HEK293 (cell line): ENCODE measurements around the gene UGT1A8.

ENCODE experiments used
- CTCF ChIA-PET: fragments of 350-600 bp; formaldehyde crosslinking; extraction: SDS; loops from one replicate; lab custom pipeline; 2021; ENCODE audit warnings: antibody characterized with exemption; lab: Yijun Ruan, JAX
- POLR2A ChIA-PET: fragments of 300-600 bp; formaldehyde crosslinking; extraction: SDS; loops from one replicate; lab custom pipeline; 2020; ENCODE audit warnings: antibody characterized with exemption, inconsistent platforms; lab: Yijun Ruan, JAX
- H3K27ac ChIP-seq: fragments of 200-500 bp; sonication (Bioruptor generic); 2 replicates; pipeline ENCODE4 v1.5.1; 2014; ENCODE audit warnings: low read depth, low read length, control low read depth, inconsistent platforms; ENCODE audit errors: extremely low read depth
- H3K36me3 ChIP-seq, 2 experiments: fragments of 200-500 bp in 1 of 2; sonication (Bioruptor generic) in 1 of 2; 1 replicate in 1 of 2; 2 replicates in 1 of 2; pipeline ENCODE4 v1.5.1; 2014 to 2017; ENCODE audit warnings: inconsistent platforms in 2 of 2, low read length in 2 of 2; ENCODE audit not compliant: control insufficient read depth in 2 of 2, insufficient read depth in 1 of 2
- H3K4me1 ChIP-seq: fragments of 200-500 bp; sonication (Bioruptor generic); 2 replicates; pipeline ENCODE4 v1.5.1; 2014; ENCODE audit warnings: mild to moderate bottlenecking, low read length, inconsistent platforms; ENCODE audit not compliant: control insufficient read depth, insufficient read depth
- H3K4me3 ChIP-seq: 2 replicates; pipeline ENCODE4 v1.5.1; 2011; ENCODE audit warnings: low read depth, mild to moderate bottlenecking, control low read depth, low read length, moderate library complexity
- H3K9me3 ChIP-seq: fragments of 200-500 bp; sonication (Bioruptor generic); 2 replicates; pipeline ENCODE4 v1.5.1; 2014; ENCODE audit warnings: low read depth, low read length, inconsistent platforms; ENCODE audit not compliant: control insufficient read depth, insufficient read depth
- AEBP2 ChIP-seq: fragments of 450-650 bp; formaldehyde crosslinking; IDR thresholded peaks from 2 replicates; pipeline ENCODE4 v1.5.1; 2016; ENCODE audit warnings: missing biosample characterization, missing genetic modification characterization, borderline replicate concordance
- ELK4 ChIP-seq: IDR thresholded peaks from 2 replicates; pipeline ENCODE4 v1.6.1; 2011; ENCODE audit warnings: mild to moderate bottlenecking, low read depth, low read length, borderline replicate concordance
- FEZF1 ChIP-seq: fragments of 450-650 bp; formaldehyde crosslinking; IDR thresholded peaks from 2 replicates; pipeline ENCODE4 v1.5.1; 2016; ENCODE audit warnings: missing biosample characterization, missing genetic modification characterization
- HOXC10 ChIP-seq: sonication (generic); formaldehyde crosslinking; IDR thresholded peaks from 2 replicates; pipeline ENCODE4 v1.8.1; 2023; ENCODE audit warnings: mild to moderate bottlenecking, missing genetic modification reagents
- SCRT1 ChIP-seq: fragments of 450-650 bp; formaldehyde crosslinking; IDR thresholded peaks from 2 replicates; pipeline ENCODE4 v1.5.1; 2016; ENCODE audit warnings: missing biosample characterization, missing genetic modification characterization, borderline replicate concordance
- ZBTB8A ChIP-seq: fragments of 450-650 bp; formaldehyde crosslinking; IDR thresholded peaks from 2 replicates; pipeline ENCODE4 v1.5.1; 2016; ENCODE audit warnings: missing biosample characterization, missing genetic modification characterization
- ZFP3 ChIP-seq: fragments of 450-650 bp; formaldehyde crosslinking; IDR thresholded peaks from 2 replicates; pipeline ENCODE4 v1.5.1; 2016; ENCODE audit warnings: low read depth, missing biosample characterization, missing genetic modification characterization
- ZIC2 ChIP-seq: fragments of 450-650 bp; formaldehyde crosslinking; IDR thresholded peaks from 2 replicates; pipeline ENCODE4 v1.5.1; 2016; ENCODE audit warnings: missing biosample characterization, missing genetic modification characterization
- ZNF146 ChIP-seq: fragments of 450-650 bp; formaldehyde crosslinking; IDR thresholded peaks from 2 replicates; pipeline ENCODE4 v1.5.1; 2016; ENCODE audit warnings: missing biosample characterization, missing genetic modification characterization
- ZNF155 ChIP-seq: fragments of 450-650 bp; formaldehyde crosslinking; IDR thresholded peaks from 2 replicates; pipeline ENCODE4 v1.5.1; 2016; ENCODE audit warnings: missing biosample characterization, missing genetic modification characterization
- ZNF221 ChIP-seq: fragments of 450-650 bp; formaldehyde crosslinking; IDR thresholded peaks from 2 replicates; pipeline ENCODE4 v1.5.1; 2017; ENCODE audit warnings: missing biosample characterization, missing genetic modification characterization, borderline replicate concordance
- ZNF239 ChIP-seq: fragments of 450-650 bp; formaldehyde crosslinking; IDR thresholded peaks from 2 replicates; pipeline ENCODE4 v1.5.1; 2016; ENCODE audit warnings: missing biosample characterization, missing genetic modification characterization
- ZNF292 ChIP-seq: fragments of 450-650 bp; formaldehyde crosslinking; IDR thresholded peaks from 2 replicates; pipeline ENCODE4 v1.5.1; 2016; ENCODE audit warnings: low read depth, missing biosample characterization, missing genetic modification characterization, borderline replicate concordance
- ZNF350 ChIP-seq: fragments of 450-650 bp; formaldehyde crosslinking; IDR thresholded peaks from 2 replicates; pipeline ENCODE4 v1.5.0; 2017; ENCODE audit warnings: missing biosample characterization, mild to moderate bottlenecking, missing genetic modification characterization
- ZNF394 ChIP-seq: fragments of 450-650 bp; formaldehyde crosslinking; IDR thresholded peaks from 2 replicates; pipeline ENCODE4 v1.5.1; 2016; ENCODE audit warnings: missing biosample characterization, missing genetic modification characterization, mild to moderate bottlenecking, moderate library complexity, borderline replicate concordance
- ZNF404 ChIP-seq: fragments of 450-650 bp; formaldehyde crosslinking; IDR thresholded peaks from 2 replicates; pipeline ENCODE4 v1.5.1; 2017; ENCODE audit warnings: missing biosample characterization, missing genetic modification characterization
- ZNF501 ChIP-seq: fragments of 450-650 bp; formaldehyde crosslinking; IDR thresholded peaks from 2 replicates; pipeline ENCODE4 v1.5.1; 2016; ENCODE audit warnings: missing biosample characterization, missing genetic modification characterization
- ZNF521 ChIP-seq: fragments of 450-650 bp; formaldehyde crosslinking; IDR thresholded peaks from 2 replicates; pipeline ENCODE4 v1.5.1; 2017; ENCODE audit warnings: missing biosample characterization, mild to moderate bottlenecking, missing genetic modification characterization
- ZNF530 ChIP-seq: fragments of 450-650 bp; formaldehyde crosslinking; IDR thresholded peaks from 2 replicates; pipeline ENCODE4 v1.5.1; 2016; ENCODE audit warnings: low read depth, missing biosample characterization, missing genetic modification characterization
- ZNF548 ChIP-seq: fragments of 450-650 bp; formaldehyde crosslinking; IDR thresholded peaks from 2 replicates; pipeline ENCODE4 v1.5.1; 2016; ENCODE audit warnings: missing biosample characterization, missing genetic modification characterization
- ZNF571 ChIP-seq: fragments of 450-650 bp; formaldehyde crosslinking; IDR thresholded peaks from 2 replicates; pipeline ENCODE4 v1.5.0; 2017; ENCODE audit warnings: missing biosample characterization, missing genetic modification characterization
- ZNF621 ChIP-seq: fragments of 450-650 bp; formaldehyde crosslinking; IDR thresholded peaks from 2 replicates; pipeline ENCODE4 v1.5.1; 2017; ENCODE audit warnings: missing biosample characterization, missing genetic modification characterization
- ZNF658 ChIP-seq: fragments of 450-650 bp; formaldehyde crosslinking; IDR thresholded peaks from 2 replicates; pipeline ENCODE4; 2016; ENCODE audit warnings: missing biosample characterization, missing genetic modification characterization
- ZNF747 ChIP-seq: fragments of 450-650 bp; formaldehyde crosslinking; IDR thresholded peaks from 2 replicates; pipeline ENCODE4 v1.5.1; 2016; ENCODE audit warnings: missing biosample characterization, missing genetic modification characterization
- ZNF837 ChIP-seq: fragments of 450-650 bp; formaldehyde crosslinking; IDR thresholded peaks from 2 replicates; pipeline ENCODE4 v1.5.1; 2016; ENCODE audit warnings: missing biosample characterization, missing genetic modification characterization
- ZNF843 ChIP-seq: fragments of 450-650 bp; formaldehyde crosslinking; IDR thresholded peaks from 2 replicates; pipeline ENCODE4 v1.5.1; 2016; ENCODE audit warnings: missing biosample characterization, missing genetic modification characterization
- TF ChIP-seq, protein P1 (sequence below): fragments of 450-650 bp; formaldehyde crosslinking; IDR thresholded peaks from 2 replicates; pipeline ENCODE4 v1.5.1; 2016; ENCODE audit warnings: missing biosample characterization, missing genetic modification characterization
- TF ChIP-seq, protein P2 (sequence below): fragments of 450-650 bp; formaldehyde crosslinking; IDR thresholded peaks from 2 replicates; pipeline ENCODE4 v1.5.1; 2016; ENCODE audit warnings: missing biosample characterization, missing genetic modification characterization
- TF ChIP-seq, protein P3 (sequence below): fragments of 450-650 bp; formaldehyde crosslinking; IDR thresholded peaks from 2 replicates; pipeline ENCODE4 v1.5.1; 2016; ENCODE audit warnings: missing biosample characterization, missing genetic modification characterization

The UGT1A8 gene

DNA sequence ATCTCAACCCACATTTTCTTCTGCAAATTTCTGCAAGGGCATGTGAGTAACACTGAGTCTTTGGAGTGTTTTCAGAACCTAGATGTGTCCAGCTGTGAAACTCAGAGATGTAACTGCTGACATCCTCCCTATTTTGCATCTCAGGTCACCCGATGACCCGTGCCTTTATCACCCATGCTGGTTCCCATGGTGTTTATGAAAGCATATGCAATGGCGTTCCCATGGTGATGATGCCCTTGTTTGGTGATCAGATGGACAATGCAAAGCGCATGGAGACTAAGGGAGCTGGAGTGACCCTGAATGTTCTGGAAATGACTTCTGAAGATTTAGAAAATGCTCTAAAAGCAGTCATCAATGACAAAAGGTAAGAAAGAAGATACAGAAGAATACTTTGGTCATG, 150.6 kb downstream of the UGT1A8 start:
- no peak overlapping the region for H3K27ac ChIP-seq
- no peak overlapping the region for H3K4me3 ChIP-seq
- H3K9me3 ChIP-seq = no peaks in the 10 kb centered on the region
- CTCF ChIA-PET = no interaction called here
- no peaks in the 10 kb centered on the region for H3K4me1 ChIP-seq
- TF ChIP-seq ZNF530 (tag by site-specific recombination) (no peak), ZNF501 (tag by site-specific recombination) (no peak), ZNF571 (tag by site-specific recombination) (no peak), HOXC10 (CRISPR knock-in tag) (no peak), ZNF843 (no peak), AEBP2 (tag by site-specific recombination) (no peak), ZNF658 (no peak), ZNF394 (tag by site-specific recombination) (no peak), ZNF350 (tag by site-specific recombination) (no peak), ZNF548 (no peak), ZNF146 (tag by site-specific recombination) (no peak), ZIC2 (tag by site-specific recombination) (no peak), ZNF837 (no peak), ZBTB8A (tag by site-specific recombination) (no peak), ZNF239 (no peak), ZFP3 (tag by site-specific recombination) (no peak), ZNF521 (tag by site-specific recombination) (no peak), ZNF155 (tag by site-specific recombination) (no peak)
- TF ChIP-seq, protein P1, sequence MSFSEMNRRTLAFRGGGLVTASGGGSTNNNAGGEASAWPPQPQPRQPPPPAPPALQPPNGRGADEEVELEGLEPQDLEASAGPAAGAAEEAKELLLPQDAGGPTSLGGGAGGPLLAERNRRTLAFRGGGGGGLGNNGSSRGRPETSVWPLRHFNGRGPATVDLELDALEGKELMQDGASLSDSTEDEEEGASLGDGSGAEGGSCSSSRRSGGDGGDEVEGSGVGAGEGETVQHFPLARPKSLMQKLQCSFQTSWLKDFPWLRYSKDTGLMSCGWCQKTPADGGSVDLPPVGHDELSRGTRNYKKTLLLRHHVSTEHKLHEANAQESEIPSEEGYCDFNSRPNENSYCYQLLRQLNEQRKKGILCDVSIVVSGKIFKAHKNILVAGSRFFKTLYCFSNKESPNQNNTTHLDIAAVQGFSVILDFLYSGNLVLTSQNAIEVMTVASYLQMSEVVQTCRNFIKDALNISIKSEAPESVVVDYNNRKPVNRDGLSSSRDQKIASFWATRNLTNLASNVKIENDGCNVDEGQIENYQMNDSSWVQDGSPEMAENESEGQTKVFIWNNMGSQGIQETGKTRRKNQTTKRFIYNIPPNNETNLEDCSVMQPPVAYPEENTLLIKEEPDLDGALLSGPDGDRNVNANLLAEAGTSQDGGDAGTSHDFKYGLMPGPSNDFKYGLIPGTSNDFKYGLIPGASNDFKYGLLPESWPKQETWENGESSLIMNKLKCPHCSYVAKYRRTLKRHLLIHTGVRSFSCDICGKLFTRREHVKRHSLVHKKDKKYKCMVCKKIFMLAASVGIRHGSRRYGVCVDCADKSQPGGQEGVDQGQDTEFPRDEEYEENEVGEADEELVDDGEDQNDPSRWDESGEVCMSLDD (tag by site-specific recombination) = no peak
- TF ChIP-seq, protein P2, sequence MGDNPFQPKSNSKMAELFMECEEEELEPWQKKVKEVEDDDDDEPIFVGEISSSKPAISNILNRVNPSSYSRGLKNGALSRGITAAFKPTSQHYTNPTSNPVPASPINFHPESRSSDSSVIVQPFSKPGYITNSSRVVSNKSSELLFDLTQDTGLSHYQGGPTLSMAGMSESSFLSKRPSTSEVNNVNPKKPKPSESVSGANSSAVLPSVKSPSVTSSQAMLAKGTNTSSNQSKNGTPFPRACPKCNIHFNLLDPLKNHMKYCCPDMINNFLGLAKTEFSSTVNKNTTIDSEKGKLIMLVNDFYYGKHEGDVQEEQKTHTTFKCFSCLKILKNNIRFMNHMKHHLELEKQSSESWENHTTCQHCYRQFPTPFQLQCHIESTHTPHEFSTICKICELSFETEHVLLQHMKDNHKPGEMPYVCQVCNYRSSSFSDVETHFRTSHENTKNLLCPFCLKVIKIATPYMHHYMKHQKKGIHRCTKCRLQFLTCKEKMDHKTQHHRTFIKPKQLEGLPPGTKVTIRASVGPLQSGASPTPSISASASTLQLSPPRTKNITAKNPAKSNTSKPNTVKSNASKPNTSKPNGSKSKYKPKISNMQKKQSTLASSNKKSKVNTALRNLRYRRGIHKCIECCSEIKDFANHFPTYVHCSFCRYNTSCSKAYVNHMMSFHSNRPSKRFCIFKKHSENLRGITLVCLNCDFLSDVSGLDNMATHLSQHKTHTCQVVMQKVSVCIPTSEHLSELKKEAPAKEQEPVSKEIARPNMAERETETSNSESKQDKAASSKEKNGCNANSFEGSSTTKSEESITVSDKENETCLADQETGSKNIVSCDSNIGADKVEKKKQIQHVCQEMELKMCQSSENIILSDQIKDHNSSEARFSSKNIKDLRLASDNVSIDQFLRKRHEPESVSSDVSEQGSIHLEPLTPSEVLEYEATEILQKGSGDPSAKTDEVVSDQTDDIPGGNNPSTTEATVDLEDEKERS (tag by site-specific recombination) = no peak
- no peaks in the 10 kb centered on the region for H3K36me3 ChIP-seq
- POLR2A ChIA-PET = no interaction called here

DNA sequence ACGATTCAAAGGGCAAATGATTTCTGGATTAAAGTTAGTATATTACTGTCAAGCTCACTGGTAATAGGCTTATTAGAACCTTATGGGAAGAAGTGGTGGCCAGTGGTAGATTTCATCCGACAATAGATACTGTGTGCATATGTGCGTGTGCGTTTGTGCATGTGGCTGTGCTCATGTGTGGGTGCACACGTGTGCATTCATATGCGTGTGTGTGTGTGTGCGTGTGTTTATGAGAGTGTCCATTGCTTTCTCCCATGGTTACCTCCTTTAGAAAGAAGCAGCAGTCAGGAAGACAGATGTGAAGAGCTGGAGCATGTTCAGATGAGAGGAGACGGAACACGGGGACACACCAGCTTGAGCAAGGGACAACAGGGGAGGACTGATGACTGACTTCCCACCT, 151.8 kb downstream of the UGT1A8 start:
- Histone ChIP-seq H3K9me3 (no peaks in the 10 kb centered on the region), H3K27ac (no peak overlapping the region), H3K4me1 (no peaks in the 10 kb centered on the region), H3K36me3 (no peaks in the 10 kb centered on the region), H3K4me3 (no peak overlapping the region)
- CTCF ChIA-PET = no interaction called here
- POLR2A ChIA-PET = no interaction called here
- TF ChIP-seq ZNF501 (tag by site-specific recombination) = no peak
- TF ChIP-seq ZNF350 (tag by site-specific recombination) = no peak
- no peak for TF ChIP-seq FEZF1
- no peak for TF ChIP-seq ZNF571 (tag by site-specific recombination)
- TF ChIP-seq, protein P3, sequence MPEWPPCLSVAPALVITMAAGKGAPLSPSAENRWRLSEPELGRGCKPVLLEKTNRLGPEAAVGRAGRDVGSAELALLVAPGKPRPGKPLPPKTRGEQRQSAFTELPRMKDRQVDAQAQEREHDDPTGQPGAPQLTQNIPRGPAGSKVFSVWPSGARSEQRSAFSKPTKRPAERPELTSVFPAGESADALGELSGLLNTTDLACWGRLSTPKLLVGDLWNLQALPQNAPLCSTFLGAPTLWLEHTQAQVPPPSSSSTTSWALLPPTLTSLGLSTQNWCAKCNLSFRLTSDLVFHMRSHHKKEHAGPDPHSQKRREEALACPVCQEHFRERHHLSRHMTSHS (tag by site-specific recombination) = no peak
- TF ChIP-seq ZNF621 (tag by site-specific recombination) = no peak
- TF ChIP-seq ELK4 = no peak
- TF ChIP-seq ZNF292 (tag by site-specific recombination) = no peak
- no peak for TF ChIP-seq ZNF404
- TF ChIP-seq ZNF658 = no peak
- no peak for TF ChIP-seq SCRT1 (tag by site-specific recombination)
- no peak for TF ChIP-seq ZNF221 (tag by site-specific recombination)
- TF ChIP-seq ZNF747 (tag by site-specific recombination) = no peak
